K562 (cell line): ENCODE measurements around the gene EBF4. TPM values are rescaled to one million over a fixed set of nuclear protein-coding genes. Genes with fewer than 3 reads are reported as not detected.

Source experiments
- ATAC-seq: fragments of 200-7000 bp; cut with Tn5 transposase; 3 replicates; pipeline ENCODE4 v1.9.1; 2020; ENCODE audit warnings: moderate library complexity
- BruUV-seq: library from RNA; stranded (reverse); fragments of 400-500 nt; replicated peaks from 2 replicates; lab custom pipeline; 2021; lab: Mats Ljungman, UMichigan
- CTCF ChIA-PET: fragments of 300-600 bp; formaldehyde crosslinking; extraction: SDS; loops from one replicate; lab custom pipeline; 2021; ENCODE audit warnings: low intra/inter-chr PET ratio; lab: Yijun Ruan, JAX
- POLR2A ChIA-PET: fragments of 300-600, 350-650 bp; sonication (Branson Sonifier 250); formaldehyde crosslinking; extraction: SDS; loops from one replicate; lab custom pipeline; 2021; ENCODE audit warnings: antibody characterized with exemption, inconsistent platforms; lab: Yijun Ruan, JAX
- DNase-seq, 4 experiments: peaks; one replicate each; pipeline versions ENCODE4 v3.0.0 to v3.0.0-alpha.2; 2011 to 2018; ENCODE audit warnings: low spot score in 3 of 4, mixed read lengths in 3 of 4; ENCODE audit errors: extremely low read depth in 1 of 4
- FAIRE-seq: peaks from 2 replicates; lab custom pipeline; 2011; peaks lifted over from hg19 to GRCh38; lab: Jason Lieb, UNC
- H2AFZ ChIP-seq: 2 replicates; pipeline ENCODE4 v1.6.0; 2011; ENCODE audit warnings: low read depth, low read length, control low read depth, inconsistent platforms
- H3K27ac ChIP-seq: fragments of 200-600 bp; 3 replicates; pipeline ENCODE4 v1.8.0; 2011; ENCODE audit warnings: low read depth, mild to moderate bottlenecking, control low read depth, inconsistent platforms, low read length, moderate library complexity, mixed read lengths; ENCODE audit errors: extremely low read depth
- H3K27me3 ChIP-seq, 2 experiments: fragments of 300-600 bp in 1 of 2; 2 replicates in 1 of 2; 3 replicates in 1 of 2; pipeline versions ENCODE4 v1.6.0 to v1.8.0; 2011; ENCODE audit warnings: inconsistent platforms in 2 of 2, low read length in 2 of 2, mild to moderate bottlenecking in 1 of 2, mixed read lengths in 1 of 2, moderate library complexity in 1 of 2; ENCODE audit not compliant: control insufficient read depth in 2 of 2, insufficient read depth in 2 of 2
- H3K36me3 ChIP-seq: fragments of 300-600 bp; 3 replicates; pipeline ENCODE4 v1.8.0; 2011; ENCODE audit warnings: mild to moderate bottlenecking, low read length, inconsistent platforms; ENCODE audit not compliant: control insufficient read depth, insufficient read depth
- H3K4me1 ChIP-seq, 2 experiments: fragments of 200-600 bp in 1 of 2; replicated peaks in 1 of 2; 2 replicates in 1 of 2; 3 replicates in 1 of 2; pipeline versions ENCODE4 v1.5.1 to v1.8.0; 2011; ENCODE audit warnings: inconsistent platforms in 2 of 2, low read length in 2 of 2, mild to moderate bottlenecking in 1 of 2, mixed read lengths in 1 of 2, moderate library complexity in 1 of 2; ENCODE audit not compliant: control insufficient read depth in 2 of 2, insufficient read depth in 2 of 2
- H3K4me2 ChIP-seq: 2 replicates; pipeline ENCODE4 v1.6.1; 2011; ENCODE audit warnings: low read length, control low read depth, inconsistent platforms, mixed read lengths; ENCODE audit not compliant: insufficient read depth
- H3K4me3 ChIP-seq: fragments of 200-600 bp; sonication (generic), shearing (Covaris generic); 2 replicates; pipeline ENCODE4 v1.5.1; 2016; ENCODE audit warnings: control low read depth, inconsistent platforms
- H3K79me2 ChIP-seq: fragments of 200-600 bp; 3 replicates; pipeline ENCODE4 v1.8.0; 2011; ENCODE audit warnings: low read length, inconsistent platforms; ENCODE audit not compliant: control insufficient read depth, insufficient read depth
- H3K9ac ChIP-seq, 2 experiments: 2 replicates each; pipeline versions ENCODE4 v1.6.0 to v1.6.1; 2011; ENCODE audit warnings: low read depth in 2 of 2, low read length in 2 of 2, control low read depth in 1 of 2, inconsistent platforms in 1 of 2, mild to moderate bottlenecking in 1 of 2, mixed read lengths in 1 of 2; ENCODE audit not compliant: insufficient read depth in 1 of 2
- H3K9me1 ChIP-seq: one replicate; pipeline ENCODE4 v1.6.0; 2011; ENCODE audit warnings: inconsistent platforms, mild to moderate bottlenecking, low read length, moderate library complexity; ENCODE audit not compliant: control insufficient read depth, insufficient read depth
- H3K9me3 ChIP-seq: replicated peaks from 2 replicates; pipeline ENCODE4 v1.5.1; 2011; ENCODE audit warnings: low read depth, low read length, inconsistent platforms; ENCODE audit not compliant: control insufficient read depth, insufficient read depth
- H4K20me1 ChIP-seq: replicated peaks from 2 replicates; pipeline ENCODE4 v1.6.1; 2011; ENCODE audit warnings: low read length, inconsistent platforms, mixed read lengths; ENCODE audit not compliant: control insufficient read depth, insufficient read depth
- HDAC1 ChIP-seq, 2 experiments: fragments of 450-650 bp; IDR thresholded peaks; 2 replicates each; pipeline ENCODE4 v1.6.1; 2016 to 2017; ENCODE audit warnings: inconsistent platforms in 1 of 2, mild to moderate bottlenecking in 1 of 2, moderate library complexity in 1 of 2
- MTA3 ChIP-seq: fragments of 450-650 bp; formaldehyde crosslinking; IDR thresholded peaks from 2 replicates; pipeline ENCODE4 v1.6.1; 2017; ENCODE audit warnings: mild to moderate bottlenecking, borderline replicate concordance
- WGBS: fragments of 100-300 bp; shearing (Covaris generic); methylation state at CpG from one replicate; pipeline ENCODE4 v1.1.6; 2016; ENCODE audit warnings: low coverage, mixed read lengths; ENCODE audit not compliant: insufficient coverage; ENCODE audit errors: missing lambda C conversion rate; 5-methylcytosine and 5-hydroxymethylcytosine counted together
- in situ Hi-C: fragments of 300-500 bp; cut with MboI; formaldehyde crosslinking; loops from 4 replicates; pipeline ENCODE4 v1.15.0; 2018; ENCODE audit warnings: inconsistent platforms, mixed read lengths
- intact Hi-C: fragments of 100-400 bp; cut with micrococcal nuclease; formaldehyde crosslinking; loops from 2 replicates; pipeline ENCODE4 v1.14.2; 2022
- polyA plus RNA-seq, 8 experiments: library from polyadenylated mRNA; depleted of rRNA in 4 of 8; stranded (reverse) in 5 of 8; unstranded in 3 of 8; fragments of >200 nt; fragmentation: Nextera tagmentation in 2 of 8; fragmentation: Illumina TruSeq in 1 of 8; extraction: Ambion mirVana in 2 of 8; extraction: Trizol in 1 of 8; gene quantifications; 2 replicates each; pipeline versions ENCODE4 v1.2.1 to v1.2.3, GENCODE V29; 2011 to 2014; ENCODE audit warnings: inconsistent platforms in 1 of 8, missing spikeins in 1 of 8
- total RNA-seq, 7 experiments: library from RNA; depleted of rRNA in 6 of 7; stranded (reverse); fragments of >200 nt in 6 of 7; fragmentation: Illumina TruSeq in 2 of 7; extraction: Trizol in 2 of 7; gene quantifications; 2 replicates each; pipeline versions ENCODE4 v1.2.1 to v1.2.3, GENCODE V29; 2011 to 2021; ENCODE audit warnings: low replicate concordance in 1 of 7
- TF ChIP-seq, protein P1 (sequence below): sonication (generic); formaldehyde crosslinking; IDR thresholded peaks from 2 replicates; pipeline ENCODE4 v1.8.1; 2023; ENCODE audit warnings: mild to moderate bottlenecking, missing genetic modification reagents
- TF ChIP-seq, protein P2 (sequence below): fragments of 450-650 bp; IDR thresholded peaks from 2 replicates; pipeline ENCODE4 v1.6.1; 2016; ENCODE audit warnings: low read depth, mild to moderate bottlenecking, moderate library complexity
- TF ChIP-seq, protein P3 (sequence below): sonication (generic); formaldehyde crosslinking; IDR thresholded peaks from 2 replicates; pipeline ENCODE4 v1.8.0; 2022; ENCODE audit warnings: mild to moderate bottlenecking, missing genetic modification reagents

EBF4 gene
- total and polyA plus RNA-seq, 9 of the 15 experiments (the other 6 are each of a cell fraction or from before 2014, with no cell fraction given) = 0.09 TPM; not detected in 8

DNA sequence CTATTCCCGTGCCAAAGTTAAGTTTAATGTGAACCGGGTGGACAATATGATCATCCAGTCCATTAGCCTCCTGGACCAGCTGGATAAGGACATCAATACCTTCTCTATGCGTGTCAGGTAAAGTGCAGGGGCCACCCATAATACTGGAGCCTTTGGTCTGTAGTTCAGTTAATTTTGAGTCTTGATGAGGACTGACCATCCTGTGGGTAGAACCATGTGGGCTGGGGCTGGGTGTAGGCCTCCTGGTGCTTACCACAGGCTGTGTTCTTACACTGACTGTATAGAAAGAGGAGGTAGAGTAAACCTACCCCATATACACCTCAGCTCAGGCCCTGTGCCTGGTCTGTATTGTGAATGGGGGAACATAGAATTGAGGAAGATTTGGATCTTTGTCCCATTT is 37.7 kb upstream of the EBF4 start:
- Histone ChIP-seq H3K36me3 (peaks cover 72% of the 10 kb centered on the region), H4K20me1 (peaks cover 42% of the 10 kb centered on the region), H3K9me3 (no peaks in the 10 kb centered on the region), H3K27ac (peak overlapping the region; percentile 41; the same call in 1 of the 3 replicates), H2AFZ (no peak overlapping the region), H3K4me2 (peak overlapping the region; percentile 97), H3K9ac (peak overlapping the region; percentile 94 to 99), H3K9me1 (peaks cover 15% of the 10 kb centered on the region), H3K79me2 (peaks cover 60% of the 10 kb centered on the region), H3K4me1 (peaks cover 19 to 22% of the 10 kb centered on the region in 2 experiments; a peak in 4 of 5 replicates), H3K27me3 (no peaks in the 10 kb centered on the region), H3K4me3 (peak overlapping the region; percentile 70; the same call in 1 of the 2 replicates)
- ATAC-seq (no peak), DNase-seq (no peak), FAIRE-seq (no peak)
- TF ChIP-seq, protein P1, sequence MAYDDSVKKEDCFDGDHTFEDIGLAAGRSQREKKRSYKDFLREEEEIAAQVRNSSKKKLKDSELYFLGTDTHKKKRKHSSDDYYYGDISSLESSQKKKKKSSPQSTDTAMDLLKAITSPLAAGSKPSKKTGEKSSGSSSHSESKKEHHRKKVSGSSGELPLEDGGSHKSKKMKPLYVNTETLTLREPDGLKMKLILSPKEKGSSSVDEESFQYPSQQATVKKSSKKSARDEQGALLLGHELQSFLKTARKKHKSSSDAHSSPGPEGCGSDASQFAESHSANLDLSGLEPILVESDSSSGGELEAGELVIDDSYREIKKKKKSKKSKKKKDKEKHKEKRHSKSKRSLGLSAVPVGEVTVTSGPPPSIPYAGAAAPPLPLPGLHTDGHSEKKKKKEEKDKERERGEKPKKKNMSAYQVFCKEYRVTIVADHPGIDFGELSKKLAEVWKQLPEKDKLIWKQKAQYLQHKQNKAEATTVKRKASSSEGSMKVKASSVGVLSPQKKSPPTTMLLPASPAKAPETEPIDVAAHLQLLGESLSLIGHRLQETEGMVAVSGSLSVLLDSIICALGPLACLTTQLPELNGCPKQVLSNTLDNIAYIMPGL (CRISPR knock-in tag) = no peak
- TF ChIP-seq MTA3 = no peak
- TF ChIP-seq, protein P2, sequence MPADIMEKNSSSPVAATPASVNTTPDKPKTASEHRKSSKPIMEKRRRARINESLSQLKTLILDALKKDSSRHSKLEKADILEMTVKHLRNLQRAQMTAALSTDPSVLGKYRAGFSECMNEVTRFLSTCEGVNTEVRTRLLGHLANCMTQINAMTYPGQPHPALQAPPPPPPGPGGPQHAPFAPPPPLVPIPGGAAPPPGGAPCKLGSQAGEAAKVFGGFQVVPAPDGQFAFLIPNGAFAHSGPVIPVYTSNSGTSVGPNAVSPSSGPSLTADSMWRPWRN = no peak
- TF ChIP-seq, protein P3, sequence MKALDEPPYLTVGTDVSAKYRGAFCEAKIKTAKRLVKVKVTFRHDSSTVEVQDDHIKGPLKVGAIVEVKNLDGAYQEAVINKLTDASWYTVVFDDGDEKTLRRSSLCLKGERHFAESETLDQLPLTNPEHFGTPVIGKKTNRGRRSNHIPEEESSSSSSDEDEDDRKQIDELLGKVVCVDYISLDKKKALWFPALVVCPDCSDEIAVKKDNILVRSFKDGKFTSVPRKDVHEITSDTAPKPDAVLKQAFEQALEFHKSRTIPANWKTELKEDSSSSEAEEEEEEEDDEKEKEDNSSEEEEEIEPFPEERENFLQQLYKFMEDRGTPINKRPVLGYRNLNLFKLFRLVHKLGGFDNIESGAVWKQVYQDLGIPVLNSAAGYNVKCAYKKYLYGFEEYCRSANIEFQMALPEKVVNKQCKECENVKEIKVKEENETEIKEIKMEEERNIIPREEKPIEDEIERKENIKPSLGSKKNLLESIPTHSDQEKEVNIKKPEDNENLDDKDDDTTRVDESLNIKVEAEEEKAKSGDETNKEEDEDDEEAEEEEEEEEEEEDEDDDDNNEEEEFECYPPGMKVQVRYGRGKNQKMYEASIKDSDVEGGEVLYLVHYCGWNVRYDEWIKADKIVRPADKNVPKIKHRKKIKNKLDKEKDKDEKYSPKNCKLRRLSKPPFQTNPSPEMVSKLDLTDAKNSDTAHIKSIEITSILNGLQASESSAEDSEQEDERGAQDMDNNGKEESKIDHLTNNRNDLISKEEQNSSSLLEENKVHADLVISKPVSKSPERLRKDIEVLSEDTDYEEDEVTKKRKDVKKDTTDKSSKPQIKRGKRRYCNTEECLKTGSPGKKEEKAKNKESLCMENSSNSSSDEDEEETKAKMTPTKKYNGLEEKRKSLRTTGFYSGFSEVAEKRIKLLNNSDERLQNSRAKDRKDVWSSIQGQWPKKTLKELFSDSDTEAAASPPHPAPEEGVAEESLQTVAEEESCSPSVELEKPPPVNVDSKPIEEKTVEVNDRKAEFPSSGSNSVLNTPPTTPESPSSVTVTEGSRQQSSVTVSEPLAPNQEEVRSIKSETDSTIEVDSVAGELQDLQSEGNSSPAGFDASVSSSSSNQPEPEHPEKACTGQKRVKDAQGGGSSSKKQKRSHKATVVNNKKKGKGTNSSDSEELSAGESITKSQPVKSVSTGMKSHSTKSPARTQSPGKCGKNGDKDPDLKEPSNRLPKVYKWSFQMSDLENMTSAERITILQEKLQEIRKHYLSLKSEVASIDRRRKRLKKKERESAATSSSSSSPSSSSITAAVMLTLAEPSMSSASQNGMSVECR (CRISPR knock-in tag) = 0 out of 2 replicates have a peak, but pooled peaks have one; percentile 3
- TF ChIP-seq HDAC1 (IDR thresholded peaks at IDR 0.05) = no peak
- BruUV-seq = no TSS peak
- CTCF ChIA-PET = no interaction called here
- POLR2A ChIA-PET = interaction anchor here (0.6 to 4.1 kb wide), 4 partner anchors 9 to 263 kb away, joined by 3 to 46 read pairs (median 5); partner anchors contain the start of gene IDH3B
- intact Hi-C loops = loop anchor here (5.0 kb wide), 2 partner anchors 128 to 188 kb away; no protein-coding TSS in a partner anchor
- 58% methylated on average over 3 of the region's 3 CpGs for WGBS
- in situ Hi-C loops = no loop called here
